HepG2 (cell line): ENCODE measurements around the gene BORCS5. TPM values are rescaled to one million over a fixed set of nuclear protein-coding genes. Genes with fewer than 3 reads are reported as not detected.

Experiments used
- ATAC-seq: fragments of 200-7000 bp; cut with Tn5 transposase; 3 replicates; pipeline ENCODE4 v1.9.1; 2020; ENCODE audit warnings: mild to moderate bottlenecking, moderate library complexity
- BruUV-seq: library from RNA; stranded (reverse); fragments of 400-500 nt; replicated peaks from 2 replicates; lab custom pipeline; 2021; lab: Mats Ljungman, UMichigan
- CTCF ChIA-PET: fragments of 300-600 bp; formaldehyde crosslinking; extraction: SDS; loops from one replicate; lab custom pipeline; 2021; ENCODE audit warnings: low total read pairs, inconsistent platforms, low intra/inter-chr PET ratio; lab: Yijun Ruan, JAX
- POLR2A ChIA-PET: fragments of 350-600 bp; sonication (Branson Sonifier 250); formaldehyde crosslinking; loops from one replicate; lab custom pipeline; 2020; ENCODE audit warnings: antibody characterized with exemption, inconsistent platforms; lab: Yijun Ruan, JAX
- DNase-seq: peaks from one replicate; pipeline ENCODE4 v3.0.0-alpha.2; 2015; ENCODE audit warnings: low spot score
- FAIRE-seq: peaks from 3 replicates; lab custom pipeline; 2011; peaks lifted over from hg19 to GRCh38; lab: Jason Lieb, UNC
- H2AFZ ChIP-seq: one replicate; pipeline ENCODE4 v1.6.1; 2011; ENCODE audit warnings: low read length, inconsistent platforms
- H3K27ac ChIP-seq: fragments of 300-600 bp; 3 replicates; pipeline ENCODE4 v1.8.0; 2011; ENCODE audit warnings: mixed run types, mild to moderate bottlenecking, mixed read lengths, low read length, inconsistent platforms; ENCODE audit not compliant: insufficient read depth; ENCODE audit errors: extremely low read length
- H3K27me3 ChIP-seq, 2 experiments: fragments of 200-600 bp in 1 of 2; 2 replicates in 1 of 2; 3 replicates in 1 of 2; pipeline versions ENCODE4 v1.6.0 to v1.8.0; 2011; ENCODE audit warnings: low read length in 2 of 2, mild to moderate bottlenecking in 2 of 2, moderate library complexity in 2 of 2, inconsistent platforms in 1 of 2; ENCODE audit not compliant: insufficient read depth in 2 of 2, control insufficient read depth in 1 of 2
- H3K36me3 ChIP-seq, 2 experiments: fragments of 200-600 bp in 1 of 2; replicated peaks in 1 of 2; 2 replicates in 1 of 2; 3 replicates in 1 of 2; pipeline versions ENCODE4 v1.5.1 to v1.8.0; 2011; ENCODE audit warnings: low read length in 2 of 2, inconsistent platforms in 1 of 2; ENCODE audit not compliant: insufficient read depth in 2 of 2, control insufficient read depth in 1 of 2
- H3K4me1 ChIP-seq: 2 replicates; pipeline ENCODE4 v1.5.1; 2012; ENCODE audit warnings: low read length, inconsistent platforms; ENCODE audit not compliant: insufficient read depth
- H3K4me2 ChIP-seq: 2 replicates; pipeline ENCODE4 v1.6.0; 2011; ENCODE audit warnings: low read depth, low read length, inconsistent platforms
- H3K4me3 ChIP-seq, 3 experiments: fragments of 200-600 bp in 1 of 3; sonication (generic), shearing (Covaris generic) in 1 of 3; replicated peaks in 1 of 3; 2 replicates each; pipeline ENCODE4 v1.5.1; 2011 to 2016; ENCODE audit warnings: low read length in 3 of 3, inconsistent platforms in 2 of 3, low read depth in 2 of 3, mild to moderate bottlenecking in 2 of 3, control low read depth in 1 of 3, mixed read lengths in 1 of 3; ENCODE audit not compliant: insufficient read depth in 1 of 3
- H3K79me2 ChIP-seq: one replicate; pipeline ENCODE4 v1.6.1; 2011; ENCODE audit warnings: low read length, inconsistent platforms; ENCODE audit not compliant: insufficient read depth
- H3K9ac ChIP-seq: 2 replicates; pipeline ENCODE4 v1.6.0; 2011; ENCODE audit warnings: mild to moderate bottlenecking, low read depth, low read length, inconsistent platforms; ENCODE audit not compliant: insufficient read depth
- H3K9me3 ChIP-seq: 2 replicates; pipeline ENCODE4 v1.5.1; 2012; ENCODE audit warnings: mild to moderate bottlenecking, low read length
- H4K20me1 ChIP-seq: 2 replicates; pipeline ENCODE4 v1.6.0; 2011; ENCODE audit warnings: inconsistent platforms, mild to moderate bottlenecking, low read length, moderate library complexity; ENCODE audit not compliant: insufficient read depth
- TCF12 ChIP-seq, 2 experiments: fragments of 450-650 bp in 1 of 2; sonication (generic) in 1 of 2; formaldehyde crosslinking in 1 of 2; IDR thresholded peaks; 2 replicates each; pipeline versions ENCODE4 v1.6.1 to v1.8.0; 2017 to 2022; ENCODE audit warnings: antibody characterized with exemption in 1 of 2, mild to moderate bottlenecking in 1 of 2, missing genetic modification reagents in 1 of 2, moderate library complexity in 1 of 2
- ZNF629 ChIP-seq: sonication (generic); formaldehyde crosslinking; conservative IDR thresholded peaks from 2 replicates; pipeline ENCODE4 v1.5.0; 2020; ENCODE audit warnings: missing genetic modification reagents
- WGBS: methylation state at CpG from one replicate; pipeline ENCODE4 v1.1.6; 2017; ENCODE audit warnings: low lambda C conversion rate; 5-methylcytosine and 5-hydroxymethylcytosine counted together
- in situ Hi-C: cut with HindIII; loops from 2 replicates; pipeline ENCODE4 v1.10.0; 2017; ENCODE audit warnings: low pct_unique_long_range_greater_than_20kb; ENCODE audit not compliant: extremely low pct_ligation_motif_present
- intact Hi-C: fragments of 100-400 bp; cut with micrococcal nuclease; formaldehyde crosslinking; loops from one replicate; pipeline ENCODE4 v1.10.0; 2022; ENCODE audit not compliant: unreplicated experiment
- polyA plus RNA-seq, 8 experiments: library from polyadenylated mRNA; depleted of rRNA in 3 of 8; stranded (reverse) in 7 of 8; unstranded in 1 of 8; fragments of >200 nt; fragmentation: Illumina TruSeq in 4 of 8; extraction: Trizol in 4 of 8; gene quantifications; 2 replicates each; pipeline versions ENCODE4 v1.2.1 to v1.2.3, GENCODE V29; 2011 to 2016; ENCODE audit warnings: low read depth in 4 of 8, missing spikeins in 1 of 8, mixed read lengths in 1 of 8; ENCODE audit not compliant: insufficient read depth in 1 of 8
- total RNA-seq, 5 experiments: library from RNA; depleted of rRNA; stranded (reverse); fragments of >200 nt; fragmentation: Illumina TruSeq; extraction: Trizol; gene quantifications; 2 replicates each; pipeline ENCODE4 v1.2.3, GENCODE V29; 2016; ENCODE audit warnings: low read depth in 1 of 5
- TF ChIP-seq, protein P1 (sequence below): sonication (generic); formaldehyde crosslinking; IDR thresholded peaks from 2 replicates; pipeline ENCODE4 v1.5.0; 2020; ENCODE audit warnings: mild to moderate bottlenecking, missing genetic modification reagents, moderate library complexity
- TF ChIP-seq, protein P2 (sequence below): sonication (generic); formaldehyde crosslinking; IDR thresholded peaks from 2 replicates; pipeline ENCODE4 v1.4.0; 2020; ENCODE audit warnings: missing genetic modification reagents, borderline replicate concordance
- TF ChIP-seq, protein P3 (sequence below): sonication (generic); formaldehyde crosslinking; conservative IDR thresholded peaks from 2 replicates; pipeline ENCODE4 v1.8.0; 2022; ENCODE audit warnings: missing genetic modification reagents

The BORCS5 gene
- total and polyA plus RNA-seq, 2 of the 13 experiments (the other 11 are each of a cell fraction or from before 2014, with no cell fraction given): 3.9 to 4.7 TPM

DNA sequence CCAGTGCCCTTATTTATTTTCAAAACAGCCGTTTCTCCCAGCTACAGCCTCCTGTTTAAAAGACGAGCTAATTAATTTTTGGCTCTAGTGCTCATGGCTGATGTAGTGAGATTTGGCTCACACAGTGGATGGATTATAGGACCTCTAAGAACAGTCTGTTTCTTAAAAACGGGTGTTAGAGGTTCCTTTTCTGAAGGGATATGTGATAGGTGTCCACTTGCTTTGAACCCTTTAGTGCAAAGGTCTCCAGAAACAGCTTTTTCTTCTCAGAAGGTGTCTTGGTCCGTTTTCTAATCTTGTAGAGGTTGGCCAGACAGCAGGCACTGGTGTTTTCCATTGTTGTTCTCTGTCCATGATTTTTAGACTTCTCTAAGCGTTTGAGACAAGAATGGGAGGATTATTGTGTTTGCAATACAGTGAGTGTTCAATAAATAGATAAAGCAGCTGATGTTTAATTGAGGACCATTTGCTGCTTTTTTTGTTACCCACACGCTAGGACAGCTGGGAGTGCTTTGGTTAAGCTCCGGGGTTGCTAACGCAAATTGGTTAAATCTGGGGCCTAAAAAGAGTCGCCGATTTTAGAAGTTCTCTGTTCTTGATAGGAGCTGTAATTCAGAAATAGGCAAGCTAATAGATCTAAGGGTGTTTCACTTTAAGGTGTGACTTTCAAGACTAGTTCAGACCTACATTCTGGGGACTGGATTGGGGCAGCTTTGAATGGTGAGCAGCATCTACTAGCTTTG lies 1.0 kb downstream of the BORCS5 start (continued):
- TF ChIP-seq, protein P1, sequence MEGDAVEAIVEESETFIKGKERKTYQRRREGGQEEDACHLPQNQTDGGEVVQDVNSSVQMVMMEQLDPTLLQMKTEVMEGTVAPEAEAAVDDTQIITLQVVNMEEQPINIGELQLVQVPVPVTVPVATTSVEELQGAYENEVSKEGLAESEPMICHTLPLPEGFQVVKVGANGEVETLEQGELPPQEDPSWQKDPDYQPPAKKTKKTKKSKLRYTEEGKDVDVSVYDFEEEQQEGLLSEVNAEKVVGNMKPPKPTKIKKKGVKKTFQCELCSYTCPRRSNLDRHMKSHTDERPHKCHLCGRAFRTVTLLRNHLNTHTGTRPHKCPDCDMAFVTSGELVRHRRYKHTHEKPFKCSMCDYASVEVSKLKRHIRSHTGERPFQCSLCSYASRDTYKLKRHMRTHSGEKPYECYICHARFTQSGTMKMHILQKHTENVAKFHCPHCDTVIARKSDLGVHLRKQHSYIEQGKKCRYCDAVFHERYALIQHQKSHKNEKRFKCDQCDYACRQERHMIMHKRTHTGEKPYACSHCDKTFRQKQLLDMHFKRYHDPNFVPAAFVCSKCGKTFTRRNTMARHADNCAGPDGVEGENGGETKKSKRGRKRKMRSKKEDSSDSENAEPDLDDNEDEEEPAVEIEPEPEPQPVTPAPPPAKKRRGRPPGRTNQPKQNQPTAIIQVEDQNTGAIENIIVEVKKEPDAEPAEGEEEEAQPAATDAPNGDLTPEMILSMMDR (CRISPR knock-in tag): no peak
- TF ChIP-seq TCF12 (IDR thresholded peaks at IDR 0.05) (no peak), TCF12 (CRISPR knock-in tag; IDR thresholded peaks at IDR 0.05) (0 out of 2 replicates have a peak, but pooled peaks have one; percentile 3)
- TF ChIP-seq, protein P2, sequence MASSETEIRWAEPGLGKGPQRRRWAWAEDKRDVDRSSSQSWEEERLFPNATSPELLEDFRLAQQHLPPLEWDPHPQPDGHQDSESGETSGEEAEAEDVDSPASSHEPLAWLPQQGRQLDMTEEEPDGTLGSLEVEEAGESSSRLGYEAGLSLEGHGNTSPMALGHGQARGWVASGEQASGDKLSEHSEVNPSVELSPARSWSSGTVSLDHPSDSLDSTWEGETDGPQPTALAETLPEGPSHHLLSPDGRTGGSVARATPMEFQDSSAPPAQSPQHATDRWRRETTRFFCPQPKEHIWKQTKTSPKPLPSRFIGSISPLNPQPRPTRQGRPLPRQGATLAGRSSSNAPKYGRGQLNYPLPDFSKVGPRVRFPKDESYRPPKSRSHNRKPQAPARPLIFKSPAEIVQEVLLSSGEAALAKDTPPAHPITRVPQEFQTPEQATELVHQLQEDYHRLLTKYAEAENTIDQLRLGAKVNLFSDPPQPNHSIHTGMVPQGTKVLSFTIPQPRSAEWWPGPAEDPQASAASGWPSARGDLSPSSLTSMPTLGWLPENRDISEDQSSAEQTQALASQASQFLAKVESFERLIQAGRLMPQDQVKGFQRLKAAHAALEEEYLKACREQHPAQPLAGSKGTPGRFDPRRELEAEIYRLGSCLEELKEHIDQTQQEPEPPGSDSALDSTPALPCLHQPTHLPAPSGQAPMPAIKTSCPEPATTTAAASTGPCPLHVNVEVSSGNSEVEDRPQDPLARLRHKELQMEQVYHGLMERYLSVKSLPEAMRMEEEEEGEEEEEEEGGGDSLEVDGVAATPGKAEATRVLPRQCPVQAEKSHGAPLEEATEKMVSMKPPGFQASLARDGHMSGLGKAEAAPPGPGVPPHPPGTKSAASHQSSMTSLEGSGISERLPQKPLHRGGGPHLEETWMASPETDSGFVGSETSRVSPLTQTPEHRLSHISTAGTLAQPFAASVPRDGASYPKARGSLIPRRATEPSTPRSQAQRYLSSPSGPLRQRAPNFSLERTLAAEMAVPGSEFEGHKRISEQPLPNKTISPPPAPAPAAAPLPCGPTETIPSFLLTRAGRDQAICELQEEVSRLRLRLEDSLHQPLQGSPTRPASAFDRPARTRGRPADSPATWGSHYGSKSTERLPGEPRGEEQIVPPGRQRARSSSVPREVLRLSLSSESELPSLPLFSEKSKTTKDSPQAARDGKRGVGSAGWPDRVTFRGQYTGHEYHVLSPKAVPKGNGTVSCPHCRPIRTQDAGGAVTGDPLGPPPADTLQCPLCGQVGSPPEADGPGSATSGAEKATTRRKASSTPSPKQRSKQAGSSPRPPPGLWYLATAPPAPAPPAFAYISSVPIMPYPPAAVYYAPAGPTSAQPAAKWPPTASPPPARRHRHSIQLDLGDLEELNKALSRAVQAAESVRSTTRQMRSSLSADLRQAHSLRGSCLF: no peak

DNA sequence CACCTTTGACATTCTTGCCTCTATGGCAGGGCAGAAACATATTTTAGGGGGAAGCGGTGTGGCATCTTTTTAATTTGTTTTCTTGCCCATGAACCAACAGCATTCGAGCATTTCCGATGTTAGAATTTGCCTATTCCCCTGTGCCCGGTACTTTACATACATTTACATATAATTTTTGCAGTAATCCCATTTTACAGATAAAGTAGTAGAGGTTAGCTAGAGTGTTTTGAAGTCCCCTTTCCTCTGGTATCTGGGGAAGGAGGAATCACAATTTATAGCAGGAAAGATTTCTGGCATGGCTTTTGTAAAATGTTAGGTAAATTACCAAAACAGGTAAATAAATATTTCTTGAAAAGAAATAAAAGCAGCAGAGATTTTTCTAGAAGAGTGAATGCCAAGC lies 1.6 kb downstream of the BORCS5 start:
- intact Hi-C loops: no loop called here

More for the DNA sequence above, 1.6 kb downstream of the BORCS5 start:
- no peaks in the 10 kb centered on the region for H3K36me3 ChIP-seq
- ChIA-PET POLR2A (interaction anchor here (1.1 to 3.6 kb wide), 8 partner anchors 9 to 298 kb away, joined by 3 to 21 read pairs (median 6); partner anchors contain the start of genes DUSP16, LRP6 and MANSC1), CTCF (no interaction called here)
- peak overlapping the region; percentile 83 to 93 (median 83) for H3K4me3 ChIP-seq
- H3K27ac ChIP-seq: no peak overlapping the region
- no peak for ATAC-seq
- H3K4me1 ChIP-seq: peaks cover 38% of the 10 kb centered on the region
- no peak for DNase-seq
- H3K9me3 ChIP-seq: no peaks in the 10 kb centered on the region
- in situ Hi-C loops: no loop called here
- H4K20me1 ChIP-seq: no peaks in the 10 kb centered on the region
- H3K4me2 ChIP-seq: peak overlapping the region; percentile 81
- peaks cover 16% of the 10 kb centered on the region for H3K79me2 ChIP-seq
- no TSS peak for BruUV-seq
- no peak overlapping the region for H2AFZ ChIP-seq
- peak overlapping the region; percentile 84 for H3K9ac ChIP-seq
- peak; percentile 68 for TF ChIP-seq ZNF629 (CRISPR knock-in tag)
- TF ChIP-seq, protein P3, sequence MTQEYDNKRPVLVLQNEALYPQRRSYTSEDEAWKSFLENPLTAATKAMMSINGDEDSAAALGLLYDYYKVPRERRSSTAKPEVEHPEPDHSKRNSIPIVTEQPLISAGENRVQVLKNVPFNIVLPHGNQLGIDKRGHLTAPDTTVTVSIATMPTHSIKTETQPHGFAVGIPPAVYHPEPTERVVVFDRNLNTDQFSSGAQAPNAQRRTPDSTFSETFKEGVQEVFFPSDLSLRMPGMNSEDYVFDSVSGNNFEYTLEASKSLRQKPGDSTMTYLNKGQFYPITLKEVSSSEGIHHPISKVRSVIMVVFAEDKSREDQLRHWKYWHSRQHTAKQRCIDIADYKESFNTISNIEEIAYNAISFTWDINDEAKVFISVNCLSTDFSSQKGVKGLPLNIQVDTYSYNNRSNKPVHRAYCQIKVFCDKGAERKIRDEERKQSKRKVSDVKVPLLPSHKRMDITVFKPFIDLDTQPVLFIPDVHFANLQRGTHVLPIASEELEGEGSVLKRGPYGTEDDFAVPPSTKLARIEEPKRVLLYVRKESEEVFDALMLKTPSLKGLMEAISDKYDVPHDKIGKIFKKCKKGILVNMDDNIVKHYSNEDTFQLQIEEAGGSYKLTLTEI (CRISPR knock-in tag): no peak
- 64% methylated on average over 4 of the region's 4 CpGs for WGBS
- no peaks in the 10 kb centered on the region for H3K27me3 ChIP-seq
- FAIRE-seq: no peak
